ENCODE data around the gene PRKCB. TPM values are rescaled to one million over a fixed set of nuclear protein-coding genes. Genes with fewer than 3 reads are reported as not detected.
"Not testable (repeated sequence)": the region's sequence is repeated elsewhere in the genome, so short reads cannot be mapped to it uniquely, and the experiment has no call there.

The PRKCB gene
- total RNA-seq, 4 donors from 2014 or later = 7.0 to 88.3 (median 15.9) TPM

DNA sequence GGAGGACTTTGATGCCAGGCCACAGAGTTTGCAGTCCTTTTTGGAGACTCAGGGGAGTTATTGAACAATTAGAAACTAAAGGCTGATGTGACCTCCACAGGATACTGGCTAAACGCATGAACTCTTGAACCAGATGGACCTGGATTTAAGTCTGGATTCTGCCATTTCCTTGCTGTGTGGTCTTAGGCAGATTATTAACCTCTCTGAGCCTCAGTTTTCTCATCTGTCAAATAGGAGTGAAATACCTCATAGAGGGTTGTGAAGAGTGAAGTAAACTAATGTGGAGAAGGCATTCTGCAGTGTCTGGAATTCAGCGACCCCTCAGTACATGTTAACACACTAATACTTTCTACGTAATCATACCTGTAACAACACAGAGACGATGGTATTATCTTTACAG, 93.5 kb downstream of the PRKCB start:
- TF ChIP-seq, protein P1, sequence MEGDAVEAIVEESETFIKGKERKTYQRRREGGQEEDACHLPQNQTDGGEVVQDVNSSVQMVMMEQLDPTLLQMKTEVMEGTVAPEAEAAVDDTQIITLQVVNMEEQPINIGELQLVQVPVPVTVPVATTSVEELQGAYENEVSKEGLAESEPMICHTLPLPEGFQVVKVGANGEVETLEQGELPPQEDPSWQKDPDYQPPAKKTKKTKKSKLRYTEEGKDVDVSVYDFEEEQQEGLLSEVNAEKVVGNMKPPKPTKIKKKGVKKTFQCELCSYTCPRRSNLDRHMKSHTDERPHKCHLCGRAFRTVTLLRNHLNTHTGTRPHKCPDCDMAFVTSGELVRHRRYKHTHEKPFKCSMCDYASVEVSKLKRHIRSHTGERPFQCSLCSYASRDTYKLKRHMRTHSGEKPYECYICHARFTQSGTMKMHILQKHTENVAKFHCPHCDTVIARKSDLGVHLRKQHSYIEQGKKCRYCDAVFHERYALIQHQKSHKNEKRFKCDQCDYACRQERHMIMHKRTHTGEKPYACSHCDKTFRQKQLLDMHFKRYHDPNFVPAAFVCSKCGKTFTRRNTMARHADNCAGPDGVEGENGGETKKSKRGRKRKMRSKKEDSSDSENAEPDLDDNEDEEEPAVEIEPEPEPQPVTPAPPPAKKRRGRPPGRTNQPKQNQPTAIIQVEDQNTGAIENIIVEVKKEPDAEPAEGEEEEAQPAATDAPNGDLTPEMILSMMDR (IDR thresholded peaks at IDR 0.05) = no peak
- TF ChIP-seq POLR2A (IDR thresholded peaks at IDR 0.05) = no peak
- H3K4me1 ChIP-seq = no peaks in the 10 kb centered on the region
- no peak for DNase-seq
- no peaks in the 10 kb centered on the region for H3K36me3 ChIP-seq
- H3K27ac ChIP-seq = no peak overlapping the region
- H3K27me3 ChIP-seq = no peaks in the 10 kb centered on the region
- no peak overlapping the region for H3K4me3 ChIP-seq
- no peaks in the 10 kb centered on the region for H3K9me3 ChIP-seq

DNA sequence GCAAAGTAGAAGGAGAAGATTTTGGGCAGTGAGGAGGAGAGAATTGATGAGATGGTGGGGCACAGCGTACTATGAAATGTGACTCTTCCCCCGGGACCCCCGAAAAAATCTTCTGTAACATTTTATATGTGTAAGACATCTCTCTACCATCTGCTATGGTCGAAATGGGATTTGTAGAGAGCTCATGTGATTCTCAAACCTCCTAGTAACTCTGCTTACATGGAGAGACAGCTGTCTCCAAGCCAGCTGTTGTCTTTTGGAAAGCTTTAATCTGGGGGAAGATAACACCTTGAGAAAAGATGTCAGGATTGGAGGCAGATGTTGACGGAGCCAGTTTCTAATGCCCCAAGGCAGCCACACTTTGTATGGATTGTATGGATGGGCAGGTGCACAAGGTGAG, 94.1 kb downstream of the PRKCB start:
- no peaks in the 10 kb centered on the region for H3K4me1 ChIP-seq
- no peak for TF ChIP-seq POLR2A (IDR thresholded peaks at IDR 0.05)
- TF ChIP-seq, protein P1 (IDR thresholded peaks at IDR 0.05) = no peak
- H3K4me3 ChIP-seq = no peak overlapping the region
- no peaks in the 10 kb centered on the region for H3K36me3 ChIP-seq
- no peak overlapping the region for H3K27ac ChIP-seq
- no peaks in the 10 kb centered on the region for H3K9me3 ChIP-seq
- DNase-seq = no peak
- H3K27me3 ChIP-seq = no peaks in the 10 kb centered on the region

DNA sequence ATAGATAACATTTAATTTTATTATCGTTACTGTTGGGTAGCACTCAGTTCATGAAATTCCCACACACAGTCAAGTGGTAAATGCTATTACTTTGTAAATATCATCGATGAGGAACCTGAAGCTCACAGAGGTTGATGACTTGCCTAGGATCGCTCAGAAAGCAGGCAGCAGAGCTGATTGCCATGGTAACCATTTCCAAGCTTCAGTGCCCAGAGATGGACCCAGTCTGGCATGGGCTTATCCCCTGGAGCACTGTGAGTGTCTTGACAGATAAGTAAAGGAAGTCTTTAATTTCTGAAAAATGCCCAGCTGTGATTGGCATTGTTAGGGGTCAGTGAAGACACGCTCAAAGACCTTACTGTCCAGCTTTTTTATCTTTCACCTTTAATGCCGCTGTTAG, 95.0 kb downstream of the PRKCB start:
- H3K9me3 ChIP-seq = no peaks in the 10 kb centered on the region
- no peaks in the 10 kb centered on the region for H3K36me3 ChIP-seq
- DNase-seq = no peak
- TF ChIP-seq POLR2A (IDR thresholded peaks at IDR 0.05) = no peak
- TF ChIP-seq, protein P1 (IDR thresholded peaks at IDR 0.05) = no peak
- H3K4me1 ChIP-seq = no peaks in the 10 kb centered on the region
- no peak overlapping the region for H3K27ac ChIP-seq
- H3K27me3 ChIP-seq = no peaks in the 10 kb centered on the region
- no peak overlapping the region for H3K4me3 ChIP-seq

DNA sequence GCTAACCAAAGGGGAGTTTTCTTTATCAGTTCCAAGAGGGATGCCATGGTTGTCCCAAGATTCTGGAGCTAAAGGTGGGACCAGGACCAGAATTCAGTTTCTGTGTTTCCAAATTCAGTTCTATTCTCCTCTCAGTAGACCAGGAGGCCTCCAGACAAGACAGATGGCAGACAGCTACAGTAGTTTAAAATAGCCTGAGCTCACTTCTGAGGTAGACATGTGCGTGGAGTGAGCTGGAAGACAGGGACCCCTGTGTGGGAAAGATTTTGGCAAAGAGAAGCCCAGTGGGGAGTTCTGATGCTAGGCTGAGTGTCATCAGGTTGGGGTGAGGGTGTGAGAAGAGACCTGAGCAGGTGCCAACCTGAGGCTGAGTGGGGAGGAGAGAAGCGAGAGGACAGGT, 95.4 kb downstream of the PRKCB start:
- H3K4me1 ChIP-seq = no peaks in the 10 kb centered on the region
- no peak overlapping the region for H3K4me3 ChIP-seq
- no peaks in the 10 kb centered on the region for H3K9me3 ChIP-seq
- no peaks in the 10 kb centered on the region for H3K27me3 ChIP-seq
- no peak overlapping the region for H3K27ac ChIP-seq
- DNase-seq = no peak
- TF ChIP-seq, protein P1 (IDR thresholded peaks at IDR 0.05) = no peak
- TF ChIP-seq POLR2A (IDR thresholded peaks at IDR 0.05) = no peak
- H3K36me3 ChIP-seq = no peaks in the 10 kb centered on the region

DNA sequence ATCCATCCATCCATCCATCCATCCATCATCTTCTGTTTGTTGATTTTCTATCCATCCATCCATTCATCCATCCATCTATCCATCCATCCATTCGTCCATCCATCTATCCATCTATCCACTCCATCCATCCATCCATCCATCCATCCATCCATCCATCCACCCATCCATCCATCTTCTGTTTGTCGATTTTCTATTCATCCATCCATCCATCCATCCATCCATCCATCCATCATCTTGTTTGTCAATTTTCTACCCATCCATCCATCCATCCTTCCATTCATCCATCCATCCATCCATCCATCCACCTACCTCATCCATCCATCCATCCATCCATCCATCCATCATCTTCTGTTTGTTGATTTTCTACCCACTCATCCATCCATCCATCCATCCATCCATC, 97.9 kb downstream of the PRKCB start:
- H3K9me3 ChIP-seq, H3K27me3 ChIP-seq, DNase-seq, H3K4me1 ChIP-seq, H3K4me3 ChIP-seq, H3K27ac ChIP-seq, H3K36me3 ChIP-seq: not testable (repeated sequence)

DNA sequence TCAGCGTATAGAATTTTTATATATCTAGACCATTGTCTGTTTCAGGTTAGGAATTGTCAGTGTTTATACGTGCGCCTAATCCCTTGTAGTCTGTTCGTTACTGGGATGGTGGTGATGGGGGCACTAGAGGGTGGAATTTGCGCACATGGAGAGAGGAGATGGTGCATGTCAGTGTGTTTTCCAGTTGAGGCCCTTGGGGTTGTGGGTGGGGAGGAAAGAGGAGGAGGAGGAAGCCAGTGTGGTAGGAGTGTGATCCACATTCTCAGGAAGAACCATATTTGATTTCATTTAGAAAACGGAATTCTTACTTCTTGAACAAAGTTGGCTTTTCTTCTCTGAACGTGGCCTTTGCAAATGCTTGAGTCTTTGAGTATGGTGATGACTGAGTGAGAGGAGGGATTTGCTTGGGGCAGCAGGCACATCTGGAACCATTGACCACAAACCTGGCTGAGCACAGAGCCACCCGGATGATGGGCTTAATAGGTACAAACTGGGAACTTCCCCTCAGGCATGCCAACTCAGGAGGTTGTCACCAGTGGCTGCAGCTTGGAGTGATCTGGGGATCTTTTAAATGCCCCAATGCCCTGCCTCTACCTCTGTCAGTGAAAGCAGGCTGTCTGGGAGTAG, 98.9 kb downstream of the PRKCB start:
- no peaks in the 10 kb centered on the region for H3K4me1 ChIP-seq
- no peak for DNase-seq
- H3K27ac ChIP-seq = no peak overlapping the region
- TF ChIP-seq POLR2A (IDR thresholded peaks at IDR 0.05) = no peak
- H3K36me3 ChIP-seq = no peaks in the 10 kb centered on the region
- no peaks in the 10 kb centered on the region for H3K9me3 ChIP-seq
- H3K4me3 ChIP-seq = no peak overlapping the region
- H3K27me3 ChIP-seq = no peaks in the 10 kb centered on the region

DNA sequence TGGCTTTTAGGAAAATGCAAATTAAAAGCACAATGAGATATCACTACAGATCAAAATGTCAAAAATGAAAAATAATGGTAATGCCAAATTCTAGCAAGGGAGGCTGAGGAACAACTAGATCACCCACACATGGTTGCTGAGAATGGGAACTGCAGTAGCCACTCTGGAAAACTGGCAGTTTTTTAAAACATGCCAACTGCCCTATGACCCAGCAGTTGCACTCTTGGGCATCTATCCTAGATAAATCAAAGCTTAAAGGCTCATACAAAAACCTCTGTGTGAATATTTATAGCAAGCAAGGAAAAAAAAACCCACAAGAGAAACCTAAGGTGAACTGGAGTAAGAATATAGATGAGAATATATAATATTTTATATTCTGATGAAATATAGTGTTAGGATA, 104.3 kb downstream of the PRKCB start:
- no peak for TF ChIP-seq POLR2A (IDR thresholded peaks at IDR 0.05)
- TF ChIP-seq, protein P1 (IDR thresholded peaks at IDR 0.05) = no peak
- Histone ChIP-seq H3K4me1 (no peaks in the 10 kb centered on the region), H3K36me3 (no peaks in the 10 kb centered on the region), H3K4me3 (no peak overlapping the region), H3K27ac (no peak overlapping the region), H3K27me3 (no peaks in the 10 kb centered on the region), H3K9me3 (no peaks in the 10 kb centered on the region)
- DNase-seq = no peak
